B cell (primary cell): ENCODE measurements around the gene PCDHGC4.

ENCODE experiments used
- EZH2 ChIP-seq: IDR thresholded peaks from 2 replicates; pipeline ENCODE4 v1.6.1; 2012; ENCODE audit warnings: borderline replicate concordance, low read depth, mild to moderate bottlenecking, moderate library complexity, low read length; ENCODE audit not compliant: insufficient read depth, poor library complexity, severe bottlenecking
- TF ChIP-seq, protein P1 (sequence below): fragments of 200-600 bp; IDR thresholded peaks from one replicate; pipeline ENCODE4 v1.8.0; 2022; ENCODE audit warnings: antibody characterized with exemption, mild to moderate bottlenecking

DNA sequence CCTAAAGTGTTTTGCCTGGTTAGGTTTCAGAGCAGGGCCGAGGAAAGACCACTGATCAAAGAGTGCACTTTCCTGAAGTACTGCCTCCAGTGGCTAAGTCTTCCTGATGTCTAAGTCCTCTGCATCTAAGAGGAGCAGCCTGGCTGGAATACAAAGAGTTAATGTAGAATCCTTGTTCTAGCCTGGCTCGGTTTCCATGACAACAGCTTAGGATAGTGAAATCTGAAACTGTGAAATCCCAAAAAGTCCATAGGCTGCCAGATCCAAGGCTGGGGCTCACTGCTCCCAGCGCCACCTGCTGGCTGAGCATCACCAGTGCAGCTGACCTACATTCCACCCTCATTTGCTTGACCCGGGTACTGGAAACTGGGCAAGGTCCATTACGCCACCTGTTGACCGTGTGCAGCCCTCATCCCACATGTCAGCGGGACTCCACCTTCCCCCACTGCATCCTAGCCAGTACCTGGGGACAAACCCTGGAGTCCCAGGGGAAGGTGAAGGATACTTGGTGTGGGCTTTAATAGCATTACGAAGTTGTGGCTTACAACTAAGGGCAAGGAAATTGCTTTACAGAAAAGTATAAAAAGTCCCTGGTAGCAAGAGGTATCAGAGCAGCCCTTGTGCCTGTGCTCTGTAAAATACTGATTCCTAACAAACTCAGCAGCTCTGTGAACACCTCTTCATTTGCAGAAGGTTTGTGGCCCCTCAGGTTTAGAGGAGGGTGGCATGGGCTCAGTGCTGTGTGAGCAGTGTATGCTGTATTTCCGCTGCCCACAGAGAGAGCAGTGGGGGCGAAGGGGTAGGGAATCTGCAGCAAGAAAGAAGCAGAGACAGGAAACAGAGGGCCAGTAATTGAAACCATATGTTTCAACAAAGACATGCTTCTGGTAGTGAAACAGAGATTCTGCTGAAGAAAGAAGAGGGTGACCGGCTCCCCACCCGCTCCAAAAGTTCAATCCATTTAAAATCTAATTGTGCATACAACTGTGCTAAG, 40.1 kb downstream of the PCDHGC4 start:
- TF ChIP-seq, protein P1, sequence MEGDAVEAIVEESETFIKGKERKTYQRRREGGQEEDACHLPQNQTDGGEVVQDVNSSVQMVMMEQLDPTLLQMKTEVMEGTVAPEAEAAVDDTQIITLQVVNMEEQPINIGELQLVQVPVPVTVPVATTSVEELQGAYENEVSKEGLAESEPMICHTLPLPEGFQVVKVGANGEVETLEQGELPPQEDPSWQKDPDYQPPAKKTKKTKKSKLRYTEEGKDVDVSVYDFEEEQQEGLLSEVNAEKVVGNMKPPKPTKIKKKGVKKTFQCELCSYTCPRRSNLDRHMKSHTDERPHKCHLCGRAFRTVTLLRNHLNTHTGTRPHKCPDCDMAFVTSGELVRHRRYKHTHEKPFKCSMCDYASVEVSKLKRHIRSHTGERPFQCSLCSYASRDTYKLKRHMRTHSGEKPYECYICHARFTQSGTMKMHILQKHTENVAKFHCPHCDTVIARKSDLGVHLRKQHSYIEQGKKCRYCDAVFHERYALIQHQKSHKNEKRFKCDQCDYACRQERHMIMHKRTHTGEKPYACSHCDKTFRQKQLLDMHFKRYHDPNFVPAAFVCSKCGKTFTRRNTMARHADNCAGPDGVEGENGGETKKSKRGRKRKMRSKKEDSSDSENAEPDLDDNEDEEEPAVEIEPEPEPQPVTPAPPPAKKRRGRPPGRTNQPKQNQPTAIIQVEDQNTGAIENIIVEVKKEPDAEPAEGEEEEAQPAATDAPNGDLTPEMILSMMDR: peak; percentile 100
- TF ChIP-seq EZH2: no peak
